Measurements from ENCODE around the gene ASTE1. TPM values are rescaled to one million over a fixed set of nuclear protein-coding genes. Genes with fewer than 3 reads are reported as not detected.
A peak's percentile ranks its signal among the peaks of the same experiment; 100 is the strongest.

ASTE1 gene
- total and polyA plus RNA-seq, 10 of the 15 experiments (the other 5 are each of a cell fraction or from before 2014, with no cell fraction given), result 5.1 to 12.0 (median 8.2) TPM

GRCh38 chr3:130963878-130964277, 62.7 kb downstream of the ASTE1 start:
- H4K20me1 ChIP-seq (ENCODE audit: control insufficient read depth, insufficient read depth), result no peaks in the 10 kb centered on the region
- BruUV-seq (replicated peaks), result no TSS peak
- H3K4me1 ChIP-seq (ENCODE audit: control insufficient read depth, insufficient read depth, low read length), result no peaks in the 10 kb centered on the region
- CTCF ChIA-PET, result interaction anchor here (0.8 to 1.0 kb wide), 2 partner anchors 70 to 203 kb away, joined by 3 to 5 read pairs; partner anchors contain the start of gene ATP2C1
- no peak overlapping the region for H3K27ac ChIP-seq (ENCODE audit: control insufficient read depth, insufficient read depth)
- SMC1A ChIA-PET (ENCODE audit: uncharacterized antibody, unreplicated experiment), result interaction anchor here (1.4 kb wide), 1 partner anchor 13 kb away, joined by 6 read pairs; no protein-coding TSS in a partner anchor
- no peaks in the 10 kb centered on the region for H3K9me3 ChIP-seq (replicated peaks; ENCODE audit: control insufficient read depth, insufficient read depth, low read length)
- no peaks in the 10 kb centered on the region for H3K27me3 ChIP-seq (replicated peaks in 1 of 2; ENCODE audit: control insufficient read depth in 2 of 2, insufficient read depth in 2 of 2, low read length in 1 of 2)
- WGBS (ENCODE audit: insufficient coverage, insufficient replicate concordance, low lambda C conversion rate, missing lambda C conversion rate), result 97% methylated on average over 3 of the region's 3 CpGs
- ATAC-seq (no peak), DNase-seq (ENCODE audit: low read depth, low spot score) (no peak), FAIRE-seq (peak; percentile 69)
- TF ChIP-seq, protein P1, sequence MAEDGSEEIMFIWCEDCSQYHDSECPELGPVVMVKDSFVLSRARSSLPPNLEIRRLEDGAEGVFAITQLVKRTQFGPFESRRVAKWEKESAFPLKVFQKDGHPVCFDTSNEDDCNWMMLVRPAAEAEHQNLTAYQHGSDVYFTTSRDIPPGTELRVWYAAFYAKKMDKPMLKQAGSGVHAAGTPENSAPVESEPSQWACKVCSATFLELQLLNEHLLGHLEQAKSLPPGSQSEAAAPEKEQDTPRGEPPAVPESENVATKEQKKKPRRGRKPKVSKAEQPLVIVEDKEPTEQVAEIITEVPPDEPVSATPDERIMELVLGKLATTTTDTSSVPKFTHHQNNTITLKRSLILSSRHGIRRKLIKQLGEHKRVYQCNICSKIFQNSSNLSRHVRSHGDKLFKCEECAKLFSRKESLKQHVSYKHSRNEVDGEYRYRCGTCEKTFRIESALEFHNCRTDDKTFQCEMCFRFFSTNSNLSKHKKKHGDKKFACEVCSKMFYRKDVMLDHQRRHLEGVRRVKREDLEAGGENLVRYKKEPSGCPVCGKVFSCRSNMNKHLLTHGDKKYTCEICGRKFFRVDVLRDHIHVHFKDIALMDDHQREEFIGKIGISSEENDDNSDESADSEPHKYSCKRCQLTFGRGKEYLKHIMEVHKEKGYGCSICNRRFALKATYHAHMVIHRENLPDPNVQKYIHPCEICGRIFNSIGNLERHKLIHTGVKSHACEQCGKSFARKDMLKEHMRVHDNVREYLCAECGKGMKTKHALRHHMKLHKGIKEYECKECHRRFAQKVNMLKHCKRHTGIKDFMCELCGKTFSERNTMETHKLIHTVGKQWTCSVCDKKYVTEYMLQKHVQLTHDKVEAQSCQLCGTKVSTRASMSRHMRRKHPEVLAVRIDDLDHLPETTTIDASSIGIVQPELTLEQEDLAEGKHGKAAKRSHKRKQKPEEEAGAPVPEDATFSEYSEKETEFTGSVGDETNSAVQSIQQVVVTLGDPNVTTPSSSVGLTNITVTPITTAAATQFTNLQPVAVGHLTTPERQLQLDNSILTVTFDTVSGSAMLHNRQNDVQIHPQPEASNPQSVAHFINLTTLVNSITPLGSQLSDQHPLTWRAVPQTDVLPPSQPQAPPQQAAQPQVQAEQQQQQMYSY (CRISPR knock-in tag; IDR thresholded peaks at IDR 0.05), result no peak
- no peak for TF ChIP-seq PKNOX1 (IDR thresholded peaks at IDR 0.05)
- no peak for TF ChIP-seq REST (IDR thresholded peaks at IDR 0.05; ENCODE audit: low read depth, low read length)
- no peak for TF ChIP-seq YY1 (IDR thresholded peaks at IDR 0.05; ENCODE audit: low read depth, low read length)
- TF ChIP-seq GABPA (IDR thresholded peaks at IDR 0.05; ENCODE audit: low read depth), result no peak
- TF ChIP-seq FOXM1 (IDR thresholded peaks at IDR 0.05; ENCODE audit: low read depth, low read length), result no peak
- TF ChIP-seq BACH1 (IDR thresholded peaks at IDR 0.05; ENCODE audit: borderline replicate concordance), result no peak
- no peak for TF ChIP-seq CREB1 (IDR thresholded peaks at IDR 0.05; ENCODE audit: low read depth)
- intact Hi-C loops (cut with micrococcal nuclease; ENCODE audit: unreplicated experiment), result no loop called here
- H3K9ac ChIP-seq (ENCODE audit: control insufficient read depth, insufficient read depth, low read length), result no peak overlapping the region
- H3K79me2 ChIP-seq (ENCODE audit: control insufficient read depth, insufficient read depth, low read length), result no peaks in the 10 kb centered on the region
- no peak overlapping the region for H3K4me3 ChIP-seq
- RAD21 ChIA-PET (ENCODE audit: unreplicated experiment), result no interaction called here
- in situ Hi-C loops (cut with MboI), result no loop called here
- H3K4me2 ChIP-seq (ENCODE audit: control insufficient read depth, insufficient read depth), result no peak overlapping the region
- H3K36me3 ChIP-seq (ENCODE audit: control insufficient read depth in 2 of 2, insufficient read depth in 2 of 2, low read length in 1 of 2), result peaks cover 2 to 18% of the 10 kb centered on the region in 2 experiments
- H2AFZ ChIP-seq (ENCODE audit: control insufficient read depth, low read depth, low read length), result no peak overlapping the region
- POLR2A ChIA-PET, result no interaction called here

Data from GM12878 (cell line).